ENCODE measurements around the gene ARHGAP22.

DNA sequence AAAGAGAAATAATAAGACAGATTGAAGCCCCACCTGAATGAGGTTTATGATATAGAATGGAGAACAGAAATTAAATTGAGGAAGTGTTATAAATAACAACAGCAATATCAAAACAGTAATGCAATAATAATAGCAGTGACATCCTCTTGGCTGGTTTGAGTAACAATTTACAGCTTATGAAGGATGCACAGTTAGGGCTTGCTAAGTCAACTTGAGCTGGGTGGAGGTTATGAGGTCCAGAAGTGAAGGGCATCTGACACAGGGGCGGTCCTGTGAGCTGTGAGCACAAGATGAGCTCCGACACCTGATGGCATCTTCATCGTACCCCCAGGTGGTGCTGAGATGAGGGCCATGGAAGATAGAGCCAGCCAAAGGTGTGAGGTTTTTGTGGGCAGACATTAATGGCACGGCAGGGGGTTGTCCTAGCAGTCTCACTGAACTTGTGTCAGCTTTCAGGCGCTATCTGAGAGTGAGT lies 30.5 kb downstream of the ARHGAP22 start:
- TF ChIP-seq, protein P1, sequence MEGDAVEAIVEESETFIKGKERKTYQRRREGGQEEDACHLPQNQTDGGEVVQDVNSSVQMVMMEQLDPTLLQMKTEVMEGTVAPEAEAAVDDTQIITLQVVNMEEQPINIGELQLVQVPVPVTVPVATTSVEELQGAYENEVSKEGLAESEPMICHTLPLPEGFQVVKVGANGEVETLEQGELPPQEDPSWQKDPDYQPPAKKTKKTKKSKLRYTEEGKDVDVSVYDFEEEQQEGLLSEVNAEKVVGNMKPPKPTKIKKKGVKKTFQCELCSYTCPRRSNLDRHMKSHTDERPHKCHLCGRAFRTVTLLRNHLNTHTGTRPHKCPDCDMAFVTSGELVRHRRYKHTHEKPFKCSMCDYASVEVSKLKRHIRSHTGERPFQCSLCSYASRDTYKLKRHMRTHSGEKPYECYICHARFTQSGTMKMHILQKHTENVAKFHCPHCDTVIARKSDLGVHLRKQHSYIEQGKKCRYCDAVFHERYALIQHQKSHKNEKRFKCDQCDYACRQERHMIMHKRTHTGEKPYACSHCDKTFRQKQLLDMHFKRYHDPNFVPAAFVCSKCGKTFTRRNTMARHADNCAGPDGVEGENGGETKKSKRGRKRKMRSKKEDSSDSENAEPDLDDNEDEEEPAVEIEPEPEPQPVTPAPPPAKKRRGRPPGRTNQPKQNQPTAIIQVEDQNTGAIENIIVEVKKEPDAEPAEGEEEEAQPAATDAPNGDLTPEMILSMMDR (IDR thresholded peaks at IDR 0.05), result no peak
- TF ChIP-seq POLR2A (IDR thresholded peaks at IDR 0.05), result no peak
